ENCODE results near the gene ASCC1.

Gene ASCC1

DNA sequence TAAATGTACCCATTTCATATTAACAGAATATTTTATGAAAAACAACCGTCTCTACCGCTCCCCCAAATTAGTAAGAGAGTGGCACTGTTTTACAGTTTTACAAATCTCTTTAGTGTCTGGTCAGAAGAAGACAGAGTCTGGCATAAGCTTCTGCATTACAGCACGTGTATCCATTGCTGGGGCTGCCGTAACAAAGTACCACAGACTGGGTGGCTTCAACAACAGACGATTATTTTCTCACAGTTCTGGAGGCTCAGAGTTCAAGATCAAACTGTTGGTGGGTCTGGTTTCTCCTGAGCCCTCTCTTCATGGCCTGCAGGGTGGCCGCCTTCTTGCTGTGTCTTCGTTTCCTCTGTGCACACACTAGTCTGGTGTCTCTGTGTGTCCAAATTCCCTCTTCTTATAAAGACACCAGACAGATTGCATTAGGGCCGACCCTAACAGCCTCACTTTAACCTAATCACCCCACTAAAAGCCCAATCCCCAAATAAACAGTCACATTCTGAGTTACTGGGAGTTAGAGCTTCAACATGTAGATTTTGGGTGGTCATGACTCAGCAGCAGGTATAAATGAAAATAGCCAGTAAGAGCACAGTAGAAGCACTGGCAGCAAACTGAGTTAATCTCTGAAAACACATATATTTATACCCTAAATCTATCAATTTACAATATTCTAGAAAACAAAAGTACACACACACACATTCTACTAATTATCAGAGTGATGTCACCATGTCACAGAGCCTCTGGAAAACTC is 123.7 kb downstream of the ASCC1 start:
- Histone ChIP-seq H3K9me3 (ENCODE audit: insufficient read depth, low read length, severe bottlenecking) (no peaks in the 10 kb centered on the region), H3K36me3 (ENCODE audit: insufficient read depth, low read length) (peaks cover 15% of the 10 kb centered on the region), H3K4me3 (ENCODE audit: low read depth in 1 of 2, low read length in 2 of 2) (no peak overlapping the region), H2AFZ (ENCODE audit: low read depth, low read length) (no peak overlapping the region), H3K4me1 (ENCODE audit: insufficient read depth, low read length) (peaks cover 15% of the 10 kb centered on the region), H3K27me3 (ENCODE audit: insufficient read depth, low read length, poor library complexity) (peaks cover 27% of the 10 kb centered on the region), H3K27ac (ENCODE audit: low read length) (peak overlapping the region; percentile 29; the same call in 1 of the 2 replicates), H3K9ac (ENCODE audit: low read depth, low read length) (no peak overlapping the region), H4K20me1 (ENCODE audit: insufficient read depth, low read length) (no peaks in the 10 kb centered on the region; the same call in 1 of the 2 replicates), H3K79me2 (ENCODE audit: insufficient read depth, low read length) (no peaks in the 10 kb centered on the region), H3K4me2 (ENCODE audit: insufficient read depth, low read length) (no peak overlapping the region)
- ATAC-seq (ENCODE audit: insufficient read depth, low read depth) (no peak), DNase-seq (no peak)
- TF ChIP-seq EZH2 (IDR thresholded peaks at IDR 0.05; ENCODE audit: borderline replicate concordance, low read depth, low read length, severe bottlenecking) = no peak
- TF ChIP-seq, protein P1, sequence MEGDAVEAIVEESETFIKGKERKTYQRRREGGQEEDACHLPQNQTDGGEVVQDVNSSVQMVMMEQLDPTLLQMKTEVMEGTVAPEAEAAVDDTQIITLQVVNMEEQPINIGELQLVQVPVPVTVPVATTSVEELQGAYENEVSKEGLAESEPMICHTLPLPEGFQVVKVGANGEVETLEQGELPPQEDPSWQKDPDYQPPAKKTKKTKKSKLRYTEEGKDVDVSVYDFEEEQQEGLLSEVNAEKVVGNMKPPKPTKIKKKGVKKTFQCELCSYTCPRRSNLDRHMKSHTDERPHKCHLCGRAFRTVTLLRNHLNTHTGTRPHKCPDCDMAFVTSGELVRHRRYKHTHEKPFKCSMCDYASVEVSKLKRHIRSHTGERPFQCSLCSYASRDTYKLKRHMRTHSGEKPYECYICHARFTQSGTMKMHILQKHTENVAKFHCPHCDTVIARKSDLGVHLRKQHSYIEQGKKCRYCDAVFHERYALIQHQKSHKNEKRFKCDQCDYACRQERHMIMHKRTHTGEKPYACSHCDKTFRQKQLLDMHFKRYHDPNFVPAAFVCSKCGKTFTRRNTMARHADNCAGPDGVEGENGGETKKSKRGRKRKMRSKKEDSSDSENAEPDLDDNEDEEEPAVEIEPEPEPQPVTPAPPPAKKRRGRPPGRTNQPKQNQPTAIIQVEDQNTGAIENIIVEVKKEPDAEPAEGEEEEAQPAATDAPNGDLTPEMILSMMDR (IDR thresholded peaks at IDR 0.05; ENCODE audit: borderline replicate concordance, extremely low read depth, low read length, poor library complexity, severe bottlenecking) = no peak

DNA sequence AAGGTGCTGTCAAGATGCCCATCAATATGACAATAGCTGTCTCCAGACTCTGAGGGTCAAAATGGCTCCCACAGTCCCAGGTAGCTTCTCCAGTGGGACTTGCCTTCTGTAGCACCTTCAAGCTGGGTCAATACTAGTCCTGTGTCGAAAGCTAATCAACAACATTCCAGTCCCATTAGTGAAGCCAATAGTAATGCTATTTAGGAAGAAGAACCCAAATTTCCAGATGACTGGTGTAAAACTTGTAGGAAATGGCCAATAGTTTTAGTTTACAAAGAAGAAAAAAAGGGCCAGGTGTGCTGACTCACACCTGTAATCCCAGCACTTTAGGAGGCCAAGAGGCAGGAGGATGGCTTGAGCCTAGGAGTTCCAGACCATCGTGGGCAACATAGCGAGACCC is 125.8 kb downstream of the ASCC1 start:
- peaks cover 28% of the 10 kb centered on the region for H3K4me1 ChIP-seq (ENCODE audit: insufficient read depth, low read length)
- no peaks in the 10 kb centered on the region for H3K79me2 ChIP-seq (ENCODE audit: insufficient read depth, low read length)
- H3K36me3 ChIP-seq (ENCODE audit: insufficient read depth, low read length) = no peaks in the 10 kb centered on the region
- ATAC-seq (ENCODE audit: insufficient read depth, low read depth) (no peak), DNase-seq (no peak)
- no peak overlapping the region for H3K27ac ChIP-seq (ENCODE audit: low read length)
- H3K4me3 ChIP-seq (ENCODE audit: low read depth in 1 of 2, low read length in 2 of 2) = no peak overlapping the region
- H3K9me3 ChIP-seq (ENCODE audit: insufficient read depth, low read length, severe bottlenecking) = no peaks in the 10 kb centered on the region
- TF ChIP-seq, protein P1 (IDR thresholded peaks at IDR 0.05; ENCODE audit: borderline replicate concordance, extremely low read depth, low read length, poor library complexity, severe bottlenecking) = no peak
- TF ChIP-seq EZH2 (IDR thresholded peaks at IDR 0.05; ENCODE audit: borderline replicate concordance, low read depth, low read length, severe bottlenecking) = no peak
- H3K4me2 ChIP-seq (ENCODE audit: insufficient read depth, low read length) = no peak overlapping the region
- H3K27me3 ChIP-seq (ENCODE audit: insufficient read depth, low read length, poor library complexity) = peaks cover 38% of the 10 kb centered on the region
- H2AFZ ChIP-seq (ENCODE audit: low read depth, low read length) = no peak overlapping the region
- no peaks in the 10 kb centered on the region; the same call in 1 of the 2 replicates for H4K20me1 ChIP-seq (ENCODE audit: insufficient read depth, low read length)
- no peak overlapping the region for H3K9ac ChIP-seq (ENCODE audit: low read depth, low read length)

DNA sequence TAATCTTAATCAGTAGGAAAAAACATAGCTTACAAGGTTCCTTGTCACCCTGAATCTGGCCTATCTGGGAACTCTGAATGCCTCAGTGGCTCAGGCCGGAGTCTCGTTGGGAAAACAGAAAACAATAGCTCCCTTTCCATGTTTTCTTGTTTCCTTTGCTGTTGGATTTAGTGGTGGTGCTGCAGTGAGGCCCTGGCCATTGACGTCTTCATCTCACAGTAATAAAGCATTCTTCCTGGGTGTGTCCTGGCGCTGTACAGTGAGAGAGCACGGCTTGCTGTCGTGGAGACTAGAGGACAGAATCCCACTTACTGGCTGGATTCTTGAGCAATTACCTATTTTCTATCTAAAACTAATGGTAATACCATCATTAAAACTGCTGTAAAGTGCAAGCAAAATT is 126.5 kb downstream of the ASCC1 start:
- H3K36me3 ChIP-seq (ENCODE audit: insufficient read depth, low read length) = no peaks in the 10 kb centered on the region
- ATAC-seq (ENCODE audit: insufficient read depth, low read depth) (no peak), DNase-seq (no peak)
- no peaks in the 10 kb centered on the region for H3K9me3 ChIP-seq (ENCODE audit: insufficient read depth, low read length, severe bottlenecking)
- H2AFZ ChIP-seq (ENCODE audit: low read depth, low read length) = no peak overlapping the region
- H3K4me3 ChIP-seq (ENCODE audit: low read depth in 1 of 2, low read length in 2 of 2) = no peak overlapping the region
- H3K27me3 ChIP-seq (ENCODE audit: insufficient read depth, low read length, poor library complexity) = peaks cover 38% of the 10 kb centered on the region
- H3K4me1 ChIP-seq (ENCODE audit: insufficient read depth, low read length) = peaks cover 28% of the 10 kb centered on the region
- H3K27ac ChIP-seq (ENCODE audit: low read length) = no peak overlapping the region
- no peak overlapping the region for H3K9ac ChIP-seq (ENCODE audit: low read depth, low read length)
- H3K4me2 ChIP-seq (ENCODE audit: insufficient read depth, low read length) = no peak overlapping the region
- TF ChIP-seq EZH2 (IDR thresholded peaks at IDR 0.05; ENCODE audit: borderline replicate concordance, low read depth, low read length, severe bottlenecking) = no peak
- no peaks in the 10 kb centered on the region; the same call in 1 of the 2 replicates for H4K20me1 ChIP-seq (ENCODE audit: insufficient read depth, low read length)
- no peaks in the 10 kb centered on the region for H3K79me2 ChIP-seq (ENCODE audit: insufficient read depth, low read length)

DNA sequence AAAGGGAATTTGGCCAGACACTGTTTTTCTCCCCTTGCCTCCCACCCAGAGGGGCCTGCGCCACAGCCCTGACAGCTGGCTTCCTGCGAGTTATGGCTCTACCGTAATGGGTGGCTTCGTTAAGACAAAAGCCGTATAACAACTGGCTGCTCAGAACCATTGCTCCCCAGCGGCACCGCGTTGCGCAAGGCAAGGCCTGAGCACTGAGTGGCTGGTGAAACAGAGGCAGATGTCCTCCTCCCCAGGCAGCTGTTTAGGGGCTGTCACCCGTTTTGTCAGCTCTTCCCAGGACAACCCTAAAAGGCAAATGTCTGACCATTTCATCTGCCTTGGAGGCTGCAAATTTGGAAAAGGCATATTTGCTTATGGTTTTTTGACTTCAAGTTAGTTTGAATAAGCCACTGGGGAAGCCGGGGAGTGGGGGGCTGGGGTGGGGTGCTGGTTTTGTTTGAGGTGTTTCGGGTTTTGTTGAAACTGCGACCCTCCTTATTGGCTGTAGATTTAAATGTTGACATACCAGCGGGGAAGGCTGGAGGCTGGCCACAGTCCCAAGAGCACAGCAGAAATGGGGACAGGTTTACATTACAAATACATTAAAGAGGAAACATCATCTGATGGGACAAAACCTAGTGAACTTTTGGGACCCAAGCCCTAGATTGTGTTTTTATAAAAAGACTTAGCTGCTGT is 127.0 kb downstream of the ASCC1 start:
- Histone ChIP-seq H4K20me1 (ENCODE audit: insufficient read depth, low read length) (no peaks in the 10 kb centered on the region; the same call in 1 of the 2 replicates), H2AFZ (ENCODE audit: low read depth, low read length) (no peak overlapping the region), H3K4me1 (ENCODE audit: insufficient read depth, low read length) (peaks cover 28% of the 10 kb centered on the region), H3K36me3 (ENCODE audit: insufficient read depth, low read length) (no peaks in the 10 kb centered on the region), H3K9ac (ENCODE audit: low read depth, low read length) (no peak overlapping the region), H3K27me3 (ENCODE audit: insufficient read depth, low read length, poor library complexity) (peaks cover 38% of the 10 kb centered on the region), H3K4me2 (ENCODE audit: insufficient read depth, low read length) (peak overlapping the region; percentile 88), H3K4me3 (ENCODE audit: low read depth in 1 of 2, low read length in 2 of 2) (no peak overlapping the region), H3K27ac (ENCODE audit: low read length) (no peak overlapping the region), H3K9me3 (ENCODE audit: insufficient read depth, low read length, severe bottlenecking) (no peaks in the 10 kb centered on the region), H3K79me2 (ENCODE audit: insufficient read depth, low read length) (no peaks in the 10 kb centered on the region)
- TF ChIP-seq, protein P1 (IDR thresholded peaks at IDR 0.05; ENCODE audit: borderline replicate concordance, extremely low read depth, low read length, poor library complexity, severe bottlenecking) = no peak
- no peak for TF ChIP-seq EZH2 (IDR thresholded peaks at IDR 0.05; ENCODE audit: borderline replicate concordance, low read depth, low read length, severe bottlenecking)
- DNase-seq (peak; percentile 47), ATAC-seq (ENCODE audit: insufficient read depth, low read depth) (peak; percentile 59)

All from DND-41 (cell line).